Thoracic aorta (tissue), 2 donors: ENCODE measurements around the gene MMP21. TPM values are rescaled to one million over a fixed set of nuclear protein-coding genes. Genes with fewer than 3 reads are reported as not detected.

ENCODE experiments used
- ATAC-seq: fragments of 150-250 bp; one replicate; pipeline ENCODE4 v1.8.0; 2017; ENCODE audit warnings: low read depth; ENCODE audit not compliant: insufficient number of reproducible peaks, low FRiP score
- DNase-seq: peaks from one replicate; pipeline ENCODE4 v3.0.0-alpha.2; 2020; ENCODE audit warnings: low spot score
- H3K27ac ChIP-seq, 2 donors: fragments of 200-600 bp; sonication (generic); 1 replicate in 1 of 2; 2 replicates in 1 of 2; pipeline ENCODE4 v1.5.1; 2016; ENCODE audit warnings: mild to moderate bottlenecking in 2 of 2, moderate library complexity in 2 of 2
- H3K27me3 ChIP-seq: fragments of 200-600 bp; sonication (generic); replicated peaks from 2 replicates; pipeline ENCODE4 v1.6.0; 2016; ENCODE audit warnings: mild to moderate bottlenecking; ENCODE audit not compliant: insufficient read depth
- H3K36me3 ChIP-seq: fragments of 200-600 bp; sonication (generic); one replicate; pipeline ENCODE4 v1.5.1; 2016
- H3K4me1 ChIP-seq, 2 donors: fragments of 200-600 bp; sonication (generic); 1 replicate in 1 of 2; 2 replicates in 1 of 2; pipeline versions ENCODE4 v1.5.1 to v1.6.0; 2016; ENCODE audit warnings: low read depth in 2 of 2, mild to moderate bottlenecking in 1 of 2; ENCODE audit not compliant: control insufficient read depth in 1 of 2
- H3K4me3 ChIP-seq: fragments of 200-600 bp; sonication (generic); 2 replicates; pipeline ENCODE4 v1.5.1; 2016; ENCODE audit warnings: mild to moderate bottlenecking
- H3K9me3 ChIP-seq: fragments of 200-600 bp; sonication (generic); 2 replicates; pipeline ENCODE4 v1.5.1; 2016
- total RNA-seq, 2 donors: library from RNA; depleted of rRNA; stranded (reverse); fragments of >200 nt; gene quantifications; one replicate each; pipeline versions ENCODE4 v1.1.0 to v1.2.3, GENCODE V29; 2016
- TF ChIP-seq, protein P1 (sequence below): fragments of 200-600 bp; sonication (generic); IDR thresholded peaks from one replicate; pipeline ENCODE4 v1.5.1; 2019; ENCODE audit warnings: antibody characterized with exemption

MMP21 gene
- total RNA-seq, 2 donors from 2014 or later, result not detected

DNA sequence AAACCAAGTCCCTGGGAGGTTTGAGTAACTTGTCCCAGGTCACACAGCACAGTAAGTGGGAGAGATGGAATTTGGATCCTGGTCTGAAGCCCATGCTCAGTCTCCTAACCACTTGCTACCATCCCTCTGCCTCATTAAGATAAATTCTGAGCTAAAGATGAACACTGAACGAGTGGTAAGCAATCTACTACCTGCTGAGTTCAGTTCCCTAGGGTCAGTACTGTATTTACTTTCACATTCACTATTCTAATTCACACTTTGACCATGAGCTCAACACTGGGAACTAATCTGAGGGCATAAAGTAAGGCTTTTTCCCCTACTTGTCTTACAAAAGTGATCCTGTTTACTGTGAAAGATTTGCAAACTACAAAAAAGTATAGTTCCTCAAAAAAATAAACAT lies 45.1 kb upstream of the MMP21 start:
- no peaks in the 10 kb centered on the region for H3K9me3 ChIP-seq
- H3K4me3 ChIP-seq, result no peak overlapping the region
- no peak overlapping the region for H3K27ac ChIP-seq
- no peak for DNase-seq
- peaks cover 2% of the 10 kb centered on the region for H3K36me3 ChIP-seq
- H3K27me3 ChIP-seq, result no peaks in the 10 kb centered on the region
- TF ChIP-seq, protein P1, sequence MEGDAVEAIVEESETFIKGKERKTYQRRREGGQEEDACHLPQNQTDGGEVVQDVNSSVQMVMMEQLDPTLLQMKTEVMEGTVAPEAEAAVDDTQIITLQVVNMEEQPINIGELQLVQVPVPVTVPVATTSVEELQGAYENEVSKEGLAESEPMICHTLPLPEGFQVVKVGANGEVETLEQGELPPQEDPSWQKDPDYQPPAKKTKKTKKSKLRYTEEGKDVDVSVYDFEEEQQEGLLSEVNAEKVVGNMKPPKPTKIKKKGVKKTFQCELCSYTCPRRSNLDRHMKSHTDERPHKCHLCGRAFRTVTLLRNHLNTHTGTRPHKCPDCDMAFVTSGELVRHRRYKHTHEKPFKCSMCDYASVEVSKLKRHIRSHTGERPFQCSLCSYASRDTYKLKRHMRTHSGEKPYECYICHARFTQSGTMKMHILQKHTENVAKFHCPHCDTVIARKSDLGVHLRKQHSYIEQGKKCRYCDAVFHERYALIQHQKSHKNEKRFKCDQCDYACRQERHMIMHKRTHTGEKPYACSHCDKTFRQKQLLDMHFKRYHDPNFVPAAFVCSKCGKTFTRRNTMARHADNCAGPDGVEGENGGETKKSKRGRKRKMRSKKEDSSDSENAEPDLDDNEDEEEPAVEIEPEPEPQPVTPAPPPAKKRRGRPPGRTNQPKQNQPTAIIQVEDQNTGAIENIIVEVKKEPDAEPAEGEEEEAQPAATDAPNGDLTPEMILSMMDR, result no peak
- peaks cover 16 to 33% of the 10 kb centered on the region in 2 donors for H3K4me1 ChIP-seq
- ATAC-seq, result no peak

DNA sequence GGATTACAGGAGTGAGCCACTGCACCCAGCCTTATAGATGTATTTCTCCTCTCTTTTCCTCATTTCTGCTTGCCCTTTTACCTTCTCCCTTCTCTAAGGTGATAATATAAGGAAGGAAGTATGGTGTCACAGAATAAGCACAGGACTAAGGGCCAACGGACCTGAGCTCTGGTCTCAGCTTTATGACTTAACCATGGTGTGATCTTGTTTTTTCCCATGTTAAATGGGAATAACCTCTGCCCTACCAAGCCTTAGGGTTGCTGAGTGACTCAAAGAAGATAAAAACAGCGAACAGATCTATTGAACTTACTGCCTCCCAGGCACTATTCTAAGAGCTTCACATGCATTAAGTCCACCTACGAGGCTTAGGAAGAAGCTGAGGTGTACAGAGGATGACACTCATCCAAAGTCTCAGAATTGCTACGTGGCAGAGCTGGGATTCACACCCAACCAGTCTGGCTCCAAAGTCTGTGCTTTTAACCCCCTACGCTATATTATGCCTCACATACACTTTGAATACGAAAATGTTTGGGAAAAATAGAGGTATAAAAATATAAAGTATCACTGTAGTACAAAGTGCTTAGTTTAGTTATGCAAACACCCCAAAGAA lies 41.8 kb upstream of the MMP21 start:
- Histone ChIP-seq H3K27me3 (no peaks in the 10 kb centered on the region), H3K27ac (no peak overlapping the region), H3K4me3 (no peak overlapping the region), H3K9me3 (no peaks in the 10 kb centered on the region), H3K36me3 (peaks cover 14% of the 10 kb centered on the region), H3K4me1 (peaks cover 7 to 13% of the 10 kb centered on the region in 2 donors)
- TF ChIP-seq, protein P1, result no peak
- DNase-seq (no peak), ATAC-seq (no peak)

DNA sequence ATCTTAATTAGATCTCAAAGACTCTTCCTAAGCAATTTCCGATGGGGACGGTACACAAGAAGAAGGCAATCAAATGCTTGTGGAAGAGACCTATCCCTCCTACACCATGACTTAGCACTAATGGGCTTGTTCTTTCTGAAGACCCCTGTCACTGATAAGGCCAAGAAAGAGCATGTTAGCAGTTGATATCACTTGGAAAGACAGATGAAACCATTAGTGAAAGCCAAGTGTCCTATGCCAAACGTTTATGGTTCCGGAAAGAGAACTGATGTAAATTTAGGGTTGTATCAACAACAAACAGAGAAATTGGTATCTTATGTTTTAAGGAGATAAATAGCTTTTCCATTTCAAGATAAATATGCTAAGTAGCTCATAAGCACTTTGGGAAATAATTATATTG lies 40.9 kb upstream of the MMP21 start:
- Histone ChIP-seq H3K27me3 (no peaks in the 10 kb centered on the region), H3K27ac (no peak overlapping the region), H3K9me3 (no peaks in the 10 kb centered on the region), H3K4me1 (peaks cover 0 to 4% of the 10 kb centered on the region in 2 donors), H3K36me3 (peaks cover 14% of the 10 kb centered on the region), H3K4me3 (no peak overlapping the region)
- no peak for ATAC-seq
- TF ChIP-seq, protein P1, result no peak
- no peak for DNase-seq

DNA sequence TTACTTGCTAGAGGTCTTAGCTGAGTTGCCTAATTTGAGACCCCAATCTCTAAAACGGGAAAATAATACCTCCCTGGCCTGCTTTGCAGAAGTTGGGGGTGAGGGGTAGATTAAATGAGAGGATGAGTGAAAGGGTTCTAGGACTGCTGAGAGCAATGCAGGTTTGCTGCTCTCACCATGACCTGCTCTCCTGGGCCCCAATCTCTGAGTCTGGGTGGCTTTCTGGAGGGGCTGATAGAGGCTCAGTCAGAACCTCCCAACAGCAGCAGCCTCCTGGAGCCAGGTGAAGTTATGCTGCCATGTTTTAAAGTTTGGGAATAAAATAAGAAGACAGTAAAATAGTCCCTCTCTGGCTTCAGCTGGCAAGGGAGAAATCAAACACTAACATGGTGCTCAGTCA lies 40.1 kb upstream of the MMP21 start:
- TF ChIP-seq, protein P1, result no peak
- DNase-seq, result no peak
- H3K9me3 ChIP-seq, result no peaks in the 10 kb centered on the region
- H3K27ac ChIP-seq, result no peak overlapping the region
- H3K4me1 ChIP-seq, result no peaks in the 10 kb centered on the region
- no peak overlapping the region for H3K4me3 ChIP-seq
- H3K36me3 ChIP-seq, result peaks cover 18% of the 10 kb centered on the region
- H3K27me3 ChIP-seq, result no peaks in the 10 kb centered on the region
- ATAC-seq, result no peak

DNA sequence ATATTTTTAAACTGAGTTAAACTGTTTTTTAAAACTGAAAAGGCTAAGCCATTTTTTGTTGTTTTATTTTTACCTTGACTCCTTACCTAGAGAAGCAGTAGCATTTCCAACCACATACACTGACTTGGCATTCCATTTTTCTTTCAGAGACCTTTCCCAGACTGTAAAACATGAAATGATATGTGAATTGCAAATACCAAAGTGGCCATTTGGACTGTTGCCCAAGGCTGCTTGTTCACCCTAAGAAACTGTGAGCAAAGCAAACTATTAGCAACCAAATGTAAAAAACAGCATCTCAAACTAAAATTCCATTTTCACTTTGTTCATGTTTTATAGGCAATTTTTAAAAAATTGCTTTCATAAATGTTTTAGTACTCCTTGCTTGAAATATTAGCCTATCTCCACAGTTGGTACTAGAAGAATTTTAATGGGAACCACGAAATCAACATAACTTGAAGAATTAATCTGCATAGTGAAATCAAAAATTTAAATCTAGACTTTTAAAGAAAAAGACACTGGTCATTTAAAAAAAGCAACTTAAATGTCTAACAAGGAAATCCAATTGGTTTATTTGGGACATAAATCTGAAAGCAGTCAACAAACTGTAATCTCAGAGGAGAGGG lies 36.6 kb upstream of the MMP21 start:
- H3K4me1 ChIP-seq, result no peaks in the 10 kb centered on the region
- no peak overlapping the region for H3K27ac ChIP-seq
- no peak overlapping the region for H3K4me3 ChIP-seq
- H3K9me3 ChIP-seq, result no peaks in the 10 kb centered on the region
- TF ChIP-seq, protein P1, result no peak
- DNase-seq, result no peak
- ATAC-seq, result no peak
- peaks cover 34% of the 10 kb centered on the region for H3K36me3 ChIP-seq
- H3K27me3 ChIP-seq, result no peaks in the 10 kb centered on the region
